Measurements from ENCODE around the gene RNF8. TPM values are rescaled to one million over a fixed set of nuclear protein-coding genes. Genes with fewer than 3 reads are reported as not detected.

RNF8 gene
- total and polyA plus RNA-seq, 2 of the 4 experiments (the other 2 are of a cell fraction) = 16.5 to 17.9 TPM

- dilution Hi-C loops (cut with HindIII; ENCODE audit: low sequenced_read_pairs, unreplicated experiment) = no loop called here
- no peak overlapping the region for H3K9ac ChIP-seq (ENCODE audit: low read depth, low read length)
- intact Hi-C loops (cut with micrococcal nuclease) = no loop called here
- in situ Hi-C loops (cut with MboI; ENCODE audit: low sequenced_read_pairs) = no loop called here
- no peak overlapping the region for H3K4ac ChIP-seq (ENCODE audit: low read depth, low read length)
- no peak overlapping the region for H3K56ac ChIP-seq (ENCODE audit: extremely low read depth, insufficient read depth, low read length)
- no peaks in the 10 kb centered on the region for H3K9me1 ChIP-seq (ENCODE audit: insufficient read depth, low read length)
- H3K4me3 ChIP-seq (ENCODE audit: insufficient read depth, low read depth, low read length) = no peak overlapping the region
- H3K27me3 ChIP-seq (ENCODE audit: control insufficient read depth, insufficient read depth, low read length) = peaks cover 4% of the 10 kb centered on the region; the same call in 1 of the 2 replicates
- TF ChIP-seq MAZ (IDR thresholded peaks at IDR 0.05; ENCODE audit: borderline replicate concordance, low read depth, low read length) = no peak
- no peak for TF ChIP-seq BHLHE40 (IDR thresholded peaks at IDR 0.05; ENCODE audit: low read depth, low read length)
- no peak for TF ChIP-seq SMC3 (IDR thresholded peaks at IDR 0.05; ENCODE audit: low read depth, low read length)
- TF ChIP-seq RFX5 (IDR thresholded peaks at IDR 0.05; ENCODE audit: low read depth, low read length) = no peak
- TF ChIP-seq RAD21 (IDR thresholded peaks at IDR 0.05; ENCODE audit: low read length) = no peak
- no peak for TF ChIP-seq RCOR1 (IDR thresholded peaks at IDR 0.05; ENCODE audit: insufficient replicate concordance, low read length)
- TF ChIP-seq CEBPB (IDR thresholded peaks at IDR 0.05; ENCODE audit: low read depth, low read length) = no peak
- TF ChIP-seq NFE2L2 (IDR thresholded peaks at IDR 0.05; ENCODE audit: low read depth, low read length) = no peak
- H2AFZ ChIP-seq (replicated peaks; ENCODE audit: low read length, poor library complexity) = no peak overlapping the region
- no peaks in the 10 kb centered on the region; a peak in 1 of 4 replicates for H3K79me1 ChIP-seq (ENCODE audit: low read depth in 1 of 2, low read length in 2 of 2)
- H3K27ac ChIP-seq (ENCODE audit: insufficient read depth, low read length) = no peak overlapping the region
- H3K23ac ChIP-seq (ENCODE audit: low read depth, low read length) = no peak overlapping the region
- WGBS, 2 experiments (ENCODE audit: extremely low coverage in 2 of 2, insufficient read length in 1 of 2) = no CpG with 5 or more reads among the region's 1 CpG
- no peak overlapping the region for H2BK120ac ChIP-seq (ENCODE audit: low read depth, low read length)
- H3K9me3 ChIP-seq (ENCODE audit: control insufficient read depth, insufficient read depth, low read length) = no peaks in the 10 kb centered on the region
- H4K5ac ChIP-seq (ENCODE audit: low read depth, low read length) = no peak overlapping the region
- no peak overlapping the region for H2BK5ac ChIP-seq (ENCODE audit: low read depth, low read length, poor library complexity, severe bottlenecking)
- H3K14ac ChIP-seq (replicated peaks; ENCODE audit: low read depth, low read length) = no peak overlapping the region
- no peak overlapping the region for H2AK5ac ChIP-seq (ENCODE audit: low read depth, low read length)
- no peak overlapping the region for H2BK20ac ChIP-seq (ENCODE audit: low read depth, low read length)
- no TSS peak for BruUV-seq (replicated peaks)
- H4K20me1 ChIP-seq (ENCODE audit: insufficient read depth, low read length) = no peaks in the 10 kb centered on the region
- H2BK15ac ChIP-seq (ENCODE audit: low read depth, low read length) = no peak overlapping the region
- no peak overlapping the region for H4K8ac ChIP-seq (ENCODE audit: low read depth in 2 of 2, low read length in 2 of 2)
- no peak for DNase-seq
- H2AK9ac ChIP-seq (replicated peaks; ENCODE audit: low read depth, low read length, poor library complexity) = no peak overlapping the region
- H3K18ac ChIP-seq (ENCODE audit: low read depth, low read length) = no peak overlapping the region
- ATAC-seq (ENCODE audit: low read depth) = no peak
- H3K4me2 ChIP-seq (ENCODE audit: low read depth, low read length) = no peak overlapping the region
- H3K4me1 ChIP-seq (ENCODE audit: control insufficient read depth, insufficient read depth, low read length) = no peaks in the 10 kb centered on the region
- H4K91ac ChIP-seq (ENCODE audit: insufficient read depth, low read depth, low read length) = no peak overlapping the region
- POLR2A ChIA-PET (ENCODE audit: unreplicated experiment) = no interaction called here
- H3K36me3 ChIP-seq (ENCODE audit: control insufficient read depth, insufficient read depth, low read length) = peaks cover 25% of the 10 kb centered on the region
- CTCF ChIA-PET = no interaction called here
Observed at GRCh38 chr6:37393381-37393929, 39.7 kb downstream of the RNF8 start.

All from IMR-90 (cell line).